ENCODE measurements around the gene RAPGEF1. TPM values are rescaled to one million over a fixed set of nuclear protein-coding genes. Genes with fewer than 3 reads are reported as not detected.

The RAPGEF1 gene
- total RNA-seq, 1 donor from 2014 or later: 69.4 TPM

GRCh38 chr9:131537946-131538345 is 201.9 kb downstream of the RAPGEF1 start:
- intact Hi-C loops (cut with DNase I): no loop called here
- ATAC-seq (no peak), DNase-seq (ENCODE audit: low spot score) (no peak)

- no peak for ATAC-seq
- intact Hi-C loops (cut with DNase I): no loop called here
- no peak for DNase-seq (ENCODE audit: low spot score)
Measured at GRCh38 chr9:131534721-131535237, 205.1 kb downstream of the RAPGEF1 start.

- ATAC-seq (peak; percentile 97), DNase-seq (ENCODE audit: low spot score) (peak; percentile 88)
- intact Hi-C loops (cut with DNase I): no loop called here
Measured at GRCh38 chr9:131530920-131531832, 208.7 kb downstream of the RAPGEF1 start, which contains the start of gene UCK1. Gene UCK1 (minus strand): TSS chr9:131531263. CDS start chr9:131531174, 89 bp downstream.

- DNase-seq (ENCODE audit: low spot score) (peak; percentile 65), ATAC-seq (peak; percentile 7)
- intact Hi-C loops (cut with DNase I): no loop called here
Measured at GRCh38 chr9:131530546-131530919, 209.3 kb downstream of the RAPGEF1 start.

- intact Hi-C loops (cut with DNase I): no loop called here
Measured at GRCh38 chr9:131529597-131530545, 210.0 kb downstream of the RAPGEF1 start.

GRCh38 chr9:131528886-131529505 is 210.9 kb downstream of the RAPGEF1 start:
- intact Hi-C loops (cut with DNase I): no loop called here
- DNase-seq (ENCODE audit: low spot score) (no peak), ATAC-seq (no peak)

More at GRCh38 chr9:131529597-131530545, 210.0 kb downstream of the RAPGEF1 start:
- ATAC-seq: no peak
- DNase-seq (ENCODE audit: low spot score): no peak

- no peak for ATAC-seq
- intact Hi-C loops (cut with DNase I): no loop called here
- no peak for DNase-seq (ENCODE audit: low spot score)
Measured at GRCh38 chr9:131528186-131528585, 211.7 kb downstream of the RAPGEF1 start.

Other genes with a start within 250 kb of the RAPGEF1 start
- 34.7 TPM for gene POMT1, start 237.2 kb downstream of the RAPGEF1 start, total RNA-seq
- gene UCK1, start 208.8 kb downstream of the RAPGEF1 start, total RNA-seq: 26.5 TPM
- gene PRRT1B, start 194.6 kb downstream of the RAPGEF1 start, total RNA-seq: not detected

Measured in sciatic nerve (tissue), 2 donors.